Kidney (tissue), 14 donors: ENCODE results near the gene LIN54. TPM values are rescaled to one million over a fixed set of nuclear protein-coding genes. Genes with fewer than 3 reads are reported as not detected.

Experiments
- DNase-seq, 5 donors: peaks; one replicate each; pipeline ENCODE4 v3.0.0-alpha.2; 2013 to 2020
- FAIRE-seq: peaks from 2 replicates; lab custom pipeline; 2012; peaks lifted over from hg19 to GRCh38; lab: Jason Lieb, UNC
- H3K27ac ChIP-seq, 2 donors: one replicate each; pipeline ENCODE4 v1.7.0; 2013; ENCODE audit warnings: low read depth in 2 of 2, low read length in 2 of 2, inconsistent platforms in 1 of 2
- H3K27me3 ChIP-seq: one replicate; pipeline ENCODE4 v1.7.1; 2013; ENCODE audit warnings: low read length, inconsistent platforms; ENCODE audit not compliant: control insufficient read depth, insufficient read depth
- H3K36me3 ChIP-seq, 3 donors: one replicate each; pipeline versions ENCODE4 v1.7.0 to v1.7.1; 2013; ENCODE audit warnings: low read length in 3 of 3, control low read depth in 1 of 3, inconsistent platforms in 1 of 3; ENCODE audit not compliant: insufficient read depth in 3 of 3, control insufficient read depth in 2 of 3
- H3K4me1 ChIP-seq, 3 donors: one replicate each; pipeline versions ENCODE4 v1.7.0 to v1.7.1; 2013; ENCODE audit warnings: low read length in 3 of 3, inconsistent platforms in 1 of 3, low read depth in 1 of 3; ENCODE audit not compliant: control insufficient read depth in 2 of 3, insufficient read depth in 2 of 3
- H3K4me3 ChIP-seq, 3 donors: one replicate each; pipeline versions ENCODE4 v1.7.0 to v1.8.1; 2013; ENCODE audit warnings: low read length in 3 of 3, control low read depth in 1 of 3, inconsistent platforms in 1 of 3
- H3K9ac ChIP-seq, 3 donors: one replicate each; pipeline versions ENCODE4 v1.7.0 to v1.7.1; 2013; ENCODE audit warnings: low read length in 3 of 3, control low read depth in 1 of 3, inconsistent platforms in 1 of 3
- H3K9me3 ChIP-seq, 3 donors: one replicate each; pipeline versions ENCODE4 v1.7.0 to v1.7.1; 2013; ENCODE audit warnings: low read length in 3 of 3, control low read depth in 1 of 3, inconsistent platforms in 1 of 3; ENCODE audit not compliant: control insufficient read depth in 2 of 3, insufficient read depth in 1 of 3
- CTCF ChIP-seq: IDR thresholded peaks from 3 replicates; pipeline ENCODE4 v1.5.1; 2012; ENCODE audit warnings: mild to moderate bottlenecking, moderate library complexity, borderline replicate concordance; ENCODE audit not compliant: insufficient read depth; ENCODE audit errors: extremely low read depth
- intact Hi-C: fragments of 100-400 bp; cut with DNase I; formaldehyde crosslinking; loops from one replicate; pipeline ENCODE4 v1.11.1; 2022
- polyA plus RNA-seq: library from polyadenylated mRNA; stranded (reverse); fragments of 350-450 nt; fragmentation: Illumina TruSeq; extraction: RNeasy Lipid Tissue Mini Kit (QIAGEN cat#74804); gene quantifications from one replicate; pipeline ENCODE4 v1.2.3, GENCODE V29; 2014; ENCODE audit warnings: low read depth, low replicate concordance; ENCODE audit not compliant: insufficient read depth
- total RNA-seq: library from RNA; stranded (reverse); fragmentation: NEBNext Ultra II Directional; extraction: Animal tissue kit (Norgen Biotek cat#: 25700); gene quantifications from one replicate; pipeline ENCODE4 v1.2.1, GENCODE V29; 2021
- donor health status: control.
- donor health status: control.
- donor health status: control.
- donor health status: control.
- donor health status: control.
- donor health status: DM: yes; HTN: yes; CAD: no.
- donor health status: Normal renal cell carcinoma (clear cell type).

The LIN54 gene
- total and polyA plus RNA-seq, 2 donors from 2014 or later, result 2.4 to 11.9 TPM

GRCh38 chr4:83013420-83013867 lies 2.8 kb upstream of the LIN54 start:
- intact Hi-C loops, result no loop called here
- Histone ChIP-seq H3K27ac (peak overlapping the region; percentile 75 to 89), H3K4me1 (peaks cover 0 to 14% (median 10%) of the 10 kb centered on the region in 3 donors), H3K9me3 (no peaks in the 10 kb centered on the region), H3K4me3 (peak overlapping the region; percentile 98 to 100 (median 99)), H3K9ac (peak overlapping the region; percentile 90 to 98 (median 94)), H3K36me3 (no peaks in the 10 kb centered on the region), H3K27me3 (no peaks in the 10 kb centered on the region)
- FAIRE-seq (no peak), DNase-seq (peak in 1 of 5 donors; percentile 13)
- no peak for TF ChIP-seq CTCF

- H3K9ac ChIP-seq, result peak overlapping the region; percentile 90 to 98 (median 94)
- intact Hi-C loops, result no loop called here
- peak; percentile 39 for TF ChIP-seq CTCF
- H3K4me1 ChIP-seq, result peaks cover 0 to 14% (median 10%) of the 10 kb centered on the region in 3 donors
- no peaks in the 10 kb centered on the region for H3K36me3 ChIP-seq
- H3K27ac ChIP-seq, result peak overlapping the region; percentile 75 to 89
- peak overlapping the region; percentile 98 to 100 (median 99) for H3K4me3 ChIP-seq
- peak; percentile 99 for DNase-seq
- no peaks in the 10 kb centered on the region for H3K9me3 ChIP-seq
- H3K27me3 ChIP-seq, result no peaks in the 10 kb centered on the region
- FAIRE-seq, result no peak
Observed at GRCh38 chr4:83012687-83013419, 2.2 kb upstream of the LIN54 start.

- intact Hi-C loops, result no loop called here
- peak overlapping the region; percentile 74 to 77 for H3K27ac ChIP-seq
- peaks cover 0 to 14% (median 10%) of the 10 kb centered on the region in 3 donors for H3K4me1 ChIP-seq
Observed at GRCh38 chr4:83012200-83012686, 1.6 kb upstream of the LIN54 start.

More at GRCh38 chr4:83012200-83012686, 1.6 kb upstream of the LIN54 start:
- TF ChIP-seq CTCF, result no peak
- H3K36me3 ChIP-seq, result no peaks in the 10 kb centered on the region
- no peaks in the 10 kb centered on the region for H3K9me3 ChIP-seq
- H3K27me3 ChIP-seq, result no peaks in the 10 kb centered on the region
- peak in 4 of 5 donors; percentile 56 to 79 (median 62) for DNase-seq
- H3K4me3 ChIP-seq, result peak overlapping the region; percentile 58 to 80 (median 59)
- H3K9ac ChIP-seq, result peak overlapping the region; percentile 35 to 69 (median 48)
- no peak for FAIRE-seq
